ELR (cell line): Measurements from ENCODE around the gene SLC7A1.
A peak's percentile ranks its signal among the peaks of the same experiment; 100 is the strongest.

Source experiments
- DNase-seq: peaks from one replicate; pipeline ENCODE4 v3.0.0-alpha.2; 2015; ENCODE audit warnings: low read depth

The SLC7A1 gene

DNA sequence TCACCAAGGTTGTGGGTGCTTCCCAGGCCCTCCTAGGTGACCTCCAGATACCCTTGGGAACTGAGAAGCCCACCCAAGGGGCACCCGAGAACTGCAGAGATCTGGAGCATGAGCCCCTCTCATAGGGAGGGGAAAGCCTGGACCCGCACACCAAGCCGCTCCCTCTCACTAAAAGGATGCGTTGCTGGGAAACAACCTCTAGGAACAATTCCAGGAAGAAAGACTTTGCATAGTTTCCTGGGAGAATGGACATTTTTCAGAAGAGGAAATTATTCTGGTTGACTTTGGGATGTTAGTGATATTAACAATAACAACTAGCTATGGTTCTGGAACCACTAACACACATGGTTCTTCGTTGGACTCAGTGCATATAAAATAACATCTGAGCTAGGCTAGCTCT is 64.6 kb downstream of the SLC7A1 start:
- no peak for DNase-seq

DNA sequence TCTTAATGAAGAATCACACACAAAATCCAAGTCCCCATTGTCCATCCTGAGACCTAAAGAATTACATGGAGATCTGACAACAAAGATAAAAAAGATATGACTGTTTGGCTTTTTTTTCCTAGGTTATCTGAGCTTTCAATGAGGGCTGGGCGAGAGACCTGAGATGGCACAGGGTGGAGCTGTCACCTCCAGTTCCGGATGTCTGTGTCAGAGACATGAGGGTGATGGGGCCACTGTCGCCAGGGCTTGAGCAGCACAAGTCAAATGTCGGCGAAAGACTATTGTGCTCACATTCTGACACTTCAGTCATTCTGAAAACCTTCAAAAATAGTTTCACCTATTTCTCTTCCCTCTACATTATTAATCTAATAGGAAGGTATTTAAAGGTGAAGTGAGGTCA is 65.7 kb downstream of the SLC7A1 start:
- no peak for DNase-seq

- no peak for DNase-seq
Observed at GRCh38 chr13:29527916-29528315, 67.6 kb downstream of the SLC7A1 start.

DNA sequence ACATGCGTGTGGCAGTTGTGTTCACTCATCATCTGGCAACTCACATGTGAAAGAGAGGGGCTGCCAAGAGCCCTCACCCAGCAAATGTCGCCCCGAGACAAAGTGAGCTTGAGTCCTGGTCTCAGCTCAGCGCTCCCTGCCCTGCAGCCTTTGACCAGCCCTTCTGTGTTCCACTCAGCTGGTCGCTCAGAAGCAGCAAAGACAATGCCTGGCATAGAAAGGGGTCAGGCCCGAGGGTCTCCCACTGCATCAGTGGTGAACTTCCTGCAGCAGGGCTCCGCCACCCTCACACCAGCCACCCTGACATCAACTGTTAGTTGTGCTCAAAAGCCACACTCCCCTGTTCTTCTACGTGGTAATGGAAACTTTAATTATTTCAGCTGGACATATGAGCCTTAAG is 68.0 kb downstream of the SLC7A1 start:
- no peak for DNase-seq

- no peak for DNase-seq
Observed at GRCh38 chr13:29526741-29527140, 68.7 kb downstream of the SLC7A1 start.

- no peak for DNase-seq
Observed at GRCh38 chr13:29525757-29526156, 69.7 kb downstream of the SLC7A1 start.

DNA sequence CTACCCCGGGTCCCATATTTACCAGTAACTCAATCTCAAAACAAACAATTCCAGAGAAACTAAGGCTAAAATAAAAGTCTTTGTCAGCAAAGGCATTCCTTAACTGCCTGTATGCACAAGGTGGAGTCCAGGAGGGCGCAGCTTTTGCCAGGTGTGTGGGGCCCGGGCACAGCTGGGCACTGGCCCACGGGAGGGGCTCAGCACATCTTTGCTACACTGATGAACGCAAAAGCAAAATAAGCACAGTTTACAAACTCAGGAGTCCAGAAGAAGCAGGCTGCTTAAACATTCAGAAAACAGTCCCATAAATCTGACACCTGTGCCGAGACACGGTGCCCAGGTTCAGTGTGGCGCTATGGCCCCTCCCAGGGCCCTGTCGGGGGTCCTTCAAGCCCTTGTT is 70.8 kb downstream of the SLC7A1 start:
- DNase-seq = no peak

DNA sequence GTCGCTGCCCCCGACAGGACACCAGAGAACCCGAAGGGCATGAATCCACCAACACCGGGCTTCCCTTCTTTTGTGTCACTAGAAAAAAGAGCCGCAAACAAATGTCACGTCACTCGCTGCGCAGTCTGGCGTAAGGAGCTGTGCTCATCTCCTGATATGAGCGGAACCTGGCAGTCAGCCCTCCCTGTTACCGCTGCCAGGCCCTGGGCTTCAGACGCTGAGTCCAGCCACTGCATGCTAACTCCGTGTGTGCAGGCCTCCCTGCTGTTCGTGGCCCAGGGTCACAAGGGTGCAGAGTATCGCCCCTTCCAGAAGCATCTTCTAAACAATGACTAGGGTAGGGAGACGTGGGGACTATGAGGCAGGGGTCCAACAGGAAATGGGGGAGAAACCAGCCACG is 71.3 kb downstream of the SLC7A1 start:
- no peak for DNase-seq

DNA sequence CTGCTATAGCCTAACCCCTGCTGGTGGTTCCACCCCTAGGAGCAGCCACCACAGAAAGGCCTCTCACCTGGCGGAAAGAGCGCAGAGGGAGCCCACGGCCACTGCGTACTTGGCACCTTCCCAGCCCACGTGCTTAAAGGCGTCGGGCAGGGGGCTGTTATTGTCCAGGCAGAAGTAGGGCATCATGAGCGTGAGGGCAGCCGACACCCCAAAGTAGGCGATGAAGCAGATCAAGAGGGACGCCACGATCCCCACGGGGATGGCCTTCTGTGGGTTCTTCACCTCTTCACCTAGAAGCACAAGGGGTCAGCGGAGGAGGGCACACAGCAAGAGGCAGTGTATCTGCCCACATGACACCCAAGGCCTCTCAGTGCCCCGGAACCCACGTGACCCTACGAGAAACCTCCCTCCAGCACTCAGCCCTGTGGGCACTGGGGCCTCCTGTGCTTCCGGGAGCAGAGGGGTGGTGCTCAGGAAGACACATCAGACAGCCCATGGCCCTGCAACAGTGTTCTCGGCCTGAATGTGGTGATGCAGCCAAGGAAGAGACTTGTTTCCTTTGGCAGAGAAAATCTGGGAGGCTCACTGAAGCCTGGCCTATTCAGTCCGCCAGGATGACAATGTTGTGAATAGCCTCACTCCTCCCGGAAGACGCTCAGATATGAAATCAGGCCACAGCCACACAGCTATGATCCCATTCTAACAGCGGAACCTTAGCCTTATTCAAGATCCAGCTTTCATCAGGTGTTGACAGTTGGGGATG is 72.1 kb downstream of the SLC7A1 start:
- DNase-seq = no peak

DNA sequence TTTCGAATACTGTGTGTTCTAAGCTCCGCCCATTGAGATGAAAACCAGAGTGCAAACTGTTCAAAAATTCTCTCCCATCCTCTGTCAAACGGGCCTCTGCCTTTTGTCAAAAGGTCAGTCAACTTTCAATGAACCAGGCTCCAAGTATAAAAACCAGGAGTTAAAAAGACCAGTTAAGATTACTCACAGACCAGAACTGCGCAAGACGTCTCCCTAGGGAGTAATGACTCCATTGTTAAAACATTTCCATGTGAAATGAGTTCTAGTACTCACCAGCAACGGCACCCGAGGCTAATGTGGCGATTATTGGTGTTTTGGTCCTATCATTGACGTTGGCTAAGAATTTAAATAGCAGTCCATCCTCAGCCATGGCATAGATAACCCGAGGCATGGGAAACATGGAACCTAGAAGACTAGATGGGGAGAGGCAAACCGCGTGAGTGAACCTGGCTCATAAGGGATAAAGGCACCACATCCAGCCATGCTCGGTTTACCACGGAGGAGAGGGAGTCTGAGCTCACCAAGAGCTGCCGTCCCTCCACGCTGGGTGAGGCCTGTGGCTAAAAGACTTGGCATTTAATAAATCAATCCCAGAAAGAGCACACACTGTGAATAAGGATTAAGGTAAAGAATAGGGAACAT is 73.3 kb downstream of the SLC7A1 start:
- DNase-seq = peak; percentile 98

GRCh38 chr13:29521336-29521735 is 74.2 kb downstream of the SLC7A1 start:
- DNase-seq = no peak

- DNase-seq = peak; percentile 83
Observed at GRCh38 chr13:29520671-29521070, 74.8 kb downstream of the SLC7A1 start.

GRCh38 chr13:29519921-29520320 is 75.6 kb downstream of the SLC7A1 start:
- DNase-seq = no peak

DNA sequence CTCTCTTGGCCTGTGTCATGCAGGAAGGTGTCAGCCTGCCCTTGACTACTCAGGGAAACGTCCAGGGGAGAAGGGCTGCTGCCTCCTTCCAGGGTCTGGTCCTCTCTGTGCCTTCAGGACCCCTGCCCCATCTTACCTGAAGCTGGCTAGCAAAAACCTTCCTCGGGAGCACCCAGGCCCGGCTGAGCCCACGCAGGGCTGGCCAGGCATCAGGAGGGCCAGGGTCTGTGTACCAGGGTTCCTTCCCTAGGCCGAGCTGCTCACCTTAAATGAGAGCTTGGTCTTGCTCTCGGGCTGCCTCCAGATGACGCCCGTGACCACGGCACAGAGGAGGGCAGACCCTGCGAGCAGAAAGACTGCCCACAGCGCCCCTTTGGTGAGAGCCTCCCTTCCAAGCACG is 78.6 kb downstream of the SLC7A1 start:
- no peak for DNase-seq

DNA sequence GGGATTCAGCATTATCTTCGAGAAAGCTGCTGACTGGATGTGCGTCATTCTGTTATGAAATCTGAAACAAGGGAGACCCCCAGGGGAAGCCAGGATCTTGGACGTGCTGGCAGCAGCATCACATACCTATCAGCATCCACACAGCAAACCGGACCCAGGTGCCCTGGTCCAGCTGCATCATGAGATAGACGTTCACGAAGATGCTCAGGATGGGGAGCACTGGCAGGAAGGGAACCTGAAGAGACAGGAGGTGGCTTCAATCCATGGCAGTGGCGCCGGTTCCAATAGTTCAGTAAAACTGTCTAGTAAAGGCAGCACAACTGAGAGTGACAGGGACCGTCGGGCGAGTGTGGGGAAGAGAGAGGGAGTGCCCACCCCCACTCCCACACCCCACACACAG is 79.5 kb downstream of the SLC7A1 start:
- DNase-seq = no peak

GRCh38 chr13:29515372-29515771 is 80.1 kb downstream of the SLC7A1 start:
- peak; percentile 63 for DNase-seq

DNA sequence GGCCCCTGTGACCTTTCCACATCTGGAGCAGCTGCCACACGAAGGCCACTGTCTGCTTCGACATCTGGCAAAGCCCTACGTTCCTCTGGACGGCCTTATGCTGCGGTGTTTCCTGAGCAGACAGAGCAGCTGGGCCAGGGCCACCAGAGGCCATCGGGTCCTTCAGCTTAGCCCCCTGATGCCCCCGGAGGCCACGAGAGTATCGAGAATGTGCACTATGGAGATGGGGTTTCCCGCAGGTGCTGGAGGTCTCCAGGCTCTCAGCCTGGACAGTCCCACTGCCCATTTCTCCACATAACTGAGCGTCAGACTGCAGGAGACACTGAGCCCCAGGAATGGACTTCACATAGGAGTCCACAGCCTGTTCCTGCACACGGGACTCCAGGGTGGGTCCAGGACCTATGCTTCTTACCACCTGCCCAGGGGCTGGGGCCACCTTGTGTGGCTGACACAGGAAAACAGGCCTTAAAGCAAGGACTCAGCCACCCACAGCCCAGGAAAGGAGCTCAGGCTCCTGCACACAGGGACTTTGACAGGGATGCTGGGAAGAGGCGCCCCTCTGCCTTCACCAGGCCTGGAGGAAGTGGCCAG is 80.7 kb downstream of the SLC7A1 start:
- no peak for DNase-seq

DNA sequence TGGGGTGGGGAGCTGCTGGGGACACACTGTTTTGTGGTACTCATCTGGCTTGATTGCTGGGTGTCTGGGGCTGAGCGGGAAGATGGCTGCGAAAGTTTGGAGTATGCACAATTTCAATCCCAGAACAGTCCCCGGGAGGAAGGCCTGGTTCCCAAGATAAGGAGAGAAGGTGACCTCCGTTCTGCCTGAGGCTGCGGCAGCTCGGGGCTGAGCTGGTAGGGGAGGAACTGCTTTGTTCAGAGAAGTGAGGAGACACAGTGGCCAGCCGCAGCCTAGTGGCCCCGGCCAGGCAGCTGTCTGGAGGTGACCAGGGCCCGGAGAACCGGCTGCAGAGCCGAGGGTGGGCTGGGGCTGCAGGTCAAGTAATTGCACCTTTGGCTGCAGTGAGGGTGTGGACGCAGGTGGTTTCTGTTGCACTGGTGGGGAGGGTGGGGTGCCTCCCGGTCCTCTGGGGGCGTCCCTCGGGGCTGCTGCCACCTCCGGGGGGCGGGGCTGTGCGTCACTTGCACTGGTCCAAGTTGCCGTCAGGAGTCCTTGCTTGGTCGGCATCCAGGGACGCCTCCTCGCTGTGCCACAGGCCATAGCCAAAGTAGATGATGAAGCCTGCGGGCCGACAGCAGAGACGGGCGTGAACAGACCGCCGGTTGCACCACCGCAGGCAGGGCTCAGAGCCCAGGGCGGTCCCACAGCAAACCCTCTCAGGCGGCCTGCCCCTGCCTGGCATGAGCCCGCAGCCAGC is 81.3 kb downstream of the SLC7A1 start:
- DNase-seq = no peak

DNA sequence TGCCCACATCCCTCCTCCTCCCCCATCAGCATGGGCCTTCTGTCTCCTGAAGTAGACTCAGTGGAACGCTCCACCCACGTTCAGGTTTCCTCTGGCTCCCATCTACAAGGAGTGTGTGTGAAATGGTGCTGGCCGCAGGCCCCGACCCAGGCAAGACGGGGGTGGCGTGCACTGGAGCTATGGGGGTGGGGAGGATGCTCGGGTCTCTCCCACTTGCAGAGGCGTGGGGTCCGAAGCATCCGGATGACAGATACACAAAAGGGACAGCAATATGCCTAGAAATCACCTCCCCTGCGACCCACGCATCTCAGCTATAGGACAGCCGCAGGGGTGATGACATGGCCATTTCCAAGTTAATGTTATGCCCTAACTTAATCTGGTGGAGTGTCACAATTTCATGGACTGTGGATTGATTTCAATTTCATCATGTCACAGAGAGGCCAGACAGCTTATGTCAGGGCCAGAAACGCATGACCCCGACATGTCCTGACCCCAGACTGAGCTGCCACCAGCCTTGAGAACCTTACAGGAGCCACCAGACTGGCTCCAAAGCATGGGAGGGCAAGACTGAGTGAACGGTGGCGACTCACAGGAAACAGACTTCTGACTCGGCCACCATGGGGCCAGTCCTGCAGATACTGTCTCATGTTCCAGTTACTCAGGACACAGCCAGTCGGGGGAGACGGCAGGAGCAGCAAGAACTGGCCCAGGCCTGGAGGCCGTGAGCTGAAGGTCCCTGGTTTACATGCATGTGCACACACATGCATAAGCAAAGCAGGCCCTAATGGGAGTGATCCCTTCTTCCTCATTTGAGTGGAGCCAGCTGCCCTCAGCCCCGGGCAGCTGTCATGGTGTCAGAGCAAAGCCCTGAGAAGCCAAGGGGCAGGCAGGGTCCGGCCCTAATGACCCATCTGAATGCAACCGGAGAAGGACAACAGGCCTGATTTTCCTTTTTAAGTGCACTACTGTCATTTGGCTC is 82.2 kb downstream of the SLC7A1 start:
- DNase-seq = peak; percentile 63

DNA sequence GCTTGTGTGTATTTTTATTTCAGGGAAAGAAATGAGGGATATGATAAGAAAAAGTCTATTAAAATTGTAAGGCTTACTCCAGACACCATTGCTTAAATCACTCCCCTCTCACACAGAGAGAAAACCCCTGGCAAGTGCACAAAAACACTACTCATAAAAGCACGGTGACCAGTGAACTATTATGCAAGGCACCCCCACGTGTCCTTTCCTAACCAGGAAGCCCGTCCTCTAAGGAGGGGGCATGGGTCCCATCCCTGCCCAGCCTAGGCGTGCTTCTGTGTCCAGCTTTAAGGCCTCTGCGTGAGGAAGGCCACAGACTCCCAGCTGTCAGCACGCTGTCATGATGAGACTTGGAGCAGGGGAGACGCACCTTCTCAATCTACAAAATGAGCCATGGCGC is 83.5 kb downstream of the SLC7A1 start:
- no peak for DNase-seq

DNA sequence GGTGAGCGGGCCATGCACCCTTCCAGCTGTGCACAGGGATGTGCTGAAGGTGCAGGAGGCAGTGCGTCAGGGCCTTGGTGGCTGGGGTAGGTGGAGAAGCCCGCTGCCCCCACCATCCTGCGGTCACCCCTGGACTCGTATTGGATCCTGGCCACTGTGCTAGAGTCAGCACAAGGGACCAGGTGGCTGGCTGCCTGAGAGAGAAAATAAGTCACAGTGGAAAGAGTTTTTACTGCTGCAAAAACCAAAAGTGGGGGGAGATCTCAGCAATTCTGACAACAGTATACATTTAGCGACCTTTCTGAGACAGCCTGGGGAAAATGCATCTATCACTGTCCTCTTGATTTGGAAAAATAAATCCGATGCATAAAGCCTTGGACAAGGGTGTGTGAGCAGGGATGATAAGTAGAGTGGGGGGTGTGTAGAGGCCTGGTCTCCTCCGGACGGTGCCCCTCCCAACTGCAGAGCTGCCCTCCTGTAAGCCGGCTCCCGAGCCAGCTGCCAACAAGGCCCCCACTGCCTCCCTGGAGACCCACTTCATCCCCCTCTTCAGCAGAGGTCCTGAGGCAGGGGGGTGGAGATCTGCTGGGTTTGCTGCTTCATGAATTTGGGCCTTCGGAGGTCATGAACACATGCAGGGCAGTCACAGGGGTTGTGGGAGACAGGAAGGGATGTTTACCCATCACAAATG is 84.2 kb downstream of the SLC7A1 start:
- no peak for DNase-seq
